HK-2 (cell line): ENCODE measurements around the gene ZNF304.

Experiments
- DNase-seq: peaks from one replicate; pipeline ENCODE4 v3.0.0-alpha.2; 2018; ENCODE audit not compliant: unreplicated experiment

ZNF304 gene

GRCh38 chr19:57350877-57351805 is at the start of gene ZNF304:
Gene ZNF304 (plus strand): TSS chr19:57351271. CDS start chr19:57351665, 394 bp downstream.
- DNase-seq = peak; percentile 93

GRCh38 chr19:57302020-57302465 is 49.0 kb upstream of the ZNF304 start:
- DNase-seq = peak; percentile 52

- no peak for DNase-seq
Observed at GRCh38 chr19:57302727-57303401, 48.2 kb upstream of the ZNF304 start.

- no peak for DNase-seq
Observed at GRCh38 chr19:57305056-57305455, 46.0 kb upstream of the ZNF304 start.

DNA sequence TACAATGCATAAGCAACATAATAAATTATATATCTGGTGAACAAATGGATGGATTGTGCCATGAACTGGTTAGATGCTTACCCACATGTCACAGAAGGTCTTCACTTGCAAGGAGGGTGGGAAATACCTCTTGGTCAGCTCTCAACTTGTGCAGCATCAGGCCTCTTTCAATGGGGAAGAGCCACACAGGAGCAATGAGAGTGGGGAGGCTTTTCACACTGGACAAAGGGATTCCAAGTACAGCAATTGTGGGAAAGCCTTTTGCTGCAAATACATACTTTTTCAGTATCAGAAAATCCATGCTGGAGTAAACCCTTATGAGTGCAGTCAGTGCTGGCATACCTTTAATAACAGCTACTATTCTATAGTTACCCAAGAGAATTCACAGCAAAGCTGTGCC is 42.6 kb upstream of the ZNF304 start:
- no peak for DNase-seq

DNA sequence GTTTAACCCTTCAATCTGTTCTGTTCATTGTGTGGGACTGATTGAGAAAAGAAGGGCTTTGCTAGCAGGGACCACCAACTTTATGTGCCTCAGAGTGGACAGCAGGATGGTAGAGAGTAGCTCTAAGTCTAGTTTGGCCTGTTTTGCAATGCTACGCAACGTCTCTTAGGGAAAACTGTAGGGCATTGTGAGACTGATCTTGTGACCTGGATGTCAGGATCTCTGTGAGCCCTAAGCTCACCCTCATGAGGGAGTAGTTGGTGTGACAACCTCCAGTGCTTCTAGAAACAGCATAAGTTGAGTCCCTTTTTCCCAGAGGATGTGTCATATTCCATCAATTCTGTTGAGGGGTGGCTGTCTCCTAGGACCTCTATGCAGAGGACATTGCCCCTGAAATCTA is 40.3 kb upstream of the ZNF304 start:
- DNase-seq = no peak

GRCh38 chr19:57314146-57314545 is 36.9 kb upstream of the ZNF304 start:
- no peak for DNase-seq

- DNase-seq = no peak
Observed at GRCh38 chr19:57317503-57317902, 33.6 kb upstream of the ZNF304 start.

DNA sequence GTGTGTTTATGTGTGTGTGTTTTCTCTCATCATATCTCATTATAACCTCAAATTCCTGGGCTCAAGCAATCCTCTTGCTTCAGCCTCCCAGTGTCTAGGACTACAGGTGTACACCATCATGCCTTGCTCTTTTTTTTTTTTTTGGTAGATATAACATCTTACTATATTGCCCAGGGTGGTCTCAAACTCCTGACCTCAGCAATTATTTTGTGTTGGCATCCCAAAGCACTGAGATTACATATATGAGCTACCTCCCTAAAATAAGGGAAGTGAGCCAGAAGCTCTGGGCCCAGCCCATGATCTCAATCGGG is 31.2 kb upstream of the ZNF304 start:
- no peak for DNase-seq

- DNase-seq = peak; percentile 99
Observed at GRCh38 chr19:57320180-57321084, 30.6 kb upstream of the ZNF304 start, which contains the start of gene ZNF543. Gene ZNF543 (plus strand): TSS chr19:57320472. CDS start chr19:57320854, 382 bp downstream.

GRCh38 chr19:57321116-57321515 is 30.0 kb upstream of the ZNF304 start:
- no peak for DNase-seq

- DNase-seq = no peak
Observed at GRCh38 chr19:57321751-57322150, 29.3 kb upstream of the ZNF304 start.

- no peak for DNase-seq
Observed at GRCh38 chr19:57324992-57325391, 26.1 kb upstream of the ZNF304 start.

GRCh38 chr19:57327993-57328392 is 23.1 kb upstream of the ZNF304 start:
- DNase-seq = no peak

- DNase-seq = no peak
Observed at GRCh38 chr19:57334191-57334590, 16.9 kb upstream of the ZNF304 start.

GRCh38 chr19:57338877-57339276 is 12.2 kb upstream of the ZNF304 start:
- no peak for DNase-seq

DNA sequence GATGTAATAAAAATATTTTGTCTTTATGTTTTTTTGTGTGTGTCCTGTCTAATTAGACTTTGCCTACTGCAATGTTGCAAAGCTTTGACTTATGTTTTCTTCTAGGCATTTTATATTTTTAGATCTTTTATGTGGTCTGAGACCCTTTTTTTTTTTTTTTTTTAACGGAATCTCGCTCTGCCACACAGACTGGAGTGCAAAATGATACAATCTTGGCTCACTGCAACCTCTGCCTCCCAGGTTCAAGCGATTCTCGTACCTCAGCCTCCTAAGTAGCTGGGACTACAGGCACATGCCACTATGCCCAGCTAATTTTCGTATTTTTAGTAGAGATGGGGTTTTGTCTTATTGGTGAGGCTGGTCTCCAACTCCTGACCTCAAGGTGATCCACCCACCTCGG is 8.5 kb upstream of the ZNF304 start:
- no peak for DNase-seq

DNA sequence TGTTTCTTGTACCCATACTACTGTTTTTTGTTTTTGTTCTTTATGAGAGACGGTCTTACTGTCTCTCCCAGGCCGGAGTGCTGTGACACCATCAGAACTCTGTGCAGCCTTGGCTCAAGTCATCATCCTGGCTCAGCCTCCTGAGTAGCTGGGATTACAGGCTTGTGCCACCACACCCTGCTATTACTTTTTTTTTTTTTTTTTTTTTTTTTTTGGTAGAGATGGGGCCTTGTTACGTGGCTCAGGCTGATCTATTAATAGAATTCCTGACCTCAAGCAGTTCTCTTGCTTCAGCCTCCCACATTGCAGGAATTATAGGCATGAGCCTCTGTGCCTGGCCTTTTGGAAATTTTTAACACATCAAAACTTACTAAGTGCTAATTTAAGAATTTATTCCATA is 2.9 kb upstream of the ZNF304 start:
- no peak for DNase-seq

DNA sequence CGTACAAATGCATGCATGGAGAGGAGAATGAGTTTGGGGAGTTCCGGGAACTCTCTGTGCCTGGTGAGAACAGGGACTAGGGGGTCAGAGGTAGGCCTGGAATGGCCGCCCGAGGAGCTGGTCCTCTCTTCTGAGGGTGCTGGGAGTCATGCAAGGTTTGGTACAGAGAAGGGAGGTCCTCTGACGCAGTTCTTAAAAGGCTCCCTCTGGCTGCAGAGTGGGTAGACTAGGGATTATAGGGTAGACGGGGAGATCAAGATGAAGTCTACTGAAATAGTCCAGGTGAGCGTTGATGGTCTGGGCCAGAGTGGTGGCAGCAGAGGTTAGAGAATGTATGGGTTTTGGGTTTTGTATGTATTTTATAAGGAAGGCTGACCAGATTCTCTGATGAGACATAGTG is 796 bp downstream of the ZNF304 start:
- no peak for DNase-seq

- no peak for DNase-seq
Observed at GRCh38 chr19:57355916-57356315, 4.8 kb downstream of the ZNF304 start.

GRCh38 chr19:57357406-57357805 is 6.3 kb downstream of the ZNF304 start:
- no peak for DNase-seq

GRCh38 chr19:57359300-57359699 is 8.2 kb downstream of the ZNF304 start:
- no peak for DNase-seq
